ENCODE measurements around the gene ZSCAN10. TPM values are rescaled to one million over a fixed set of nuclear protein-coding genes. Genes with fewer than 3 reads are reported as not detected.

Gene ZSCAN10
- total RNA-seq, 8 experiments from 2014 or later = 0.17 to 0.71 (median 0.40) TPM; not detected in 2

DNA sequence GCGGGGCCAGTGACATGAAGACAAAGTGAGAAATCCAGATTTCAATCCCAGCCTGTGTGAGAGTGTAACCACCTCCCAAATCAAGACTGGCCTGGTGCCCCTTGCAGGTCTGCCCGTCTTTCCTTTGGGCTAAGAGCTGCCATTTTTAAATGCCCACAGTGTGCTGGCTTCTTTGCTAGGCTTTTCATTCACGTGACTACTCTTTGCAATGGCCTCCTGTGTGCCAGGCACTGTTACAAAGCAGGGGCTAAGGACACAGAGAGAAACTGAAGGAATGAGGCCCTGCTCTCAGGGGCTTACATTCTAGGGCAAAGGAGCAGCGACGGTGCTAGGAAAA lies 269 bp upstream of the ZSCAN10 start:
- Histone ChIP-seq H3K27ac (no peak overlapping the region), H3K4me1 (replicated peaks in 1 of 2) (peaks cover 18 to 24% of the 10 kb centered on the region in 2 donors), H3K4me3 (no peak overlapping the region)
- ATAC-seq (replicated peaks in 6 of 8) = no peak
- 13 to 100% (median 53%) methylated on average over 1 to 4 of the region's 5 CpGs; no CpG with 5 or more reads in 4 of the 10 experiments for WGBS, 10 experiments
- in situ Hi-C loops (cut with MboI; ENCODE audit: low pct_unique_long_range_greater_than_20kb in 2 of 9, low sequenced_read_pairs in 9 of 9, unreplicated experiment in 9 of 9) = no loop called here

DNA sequence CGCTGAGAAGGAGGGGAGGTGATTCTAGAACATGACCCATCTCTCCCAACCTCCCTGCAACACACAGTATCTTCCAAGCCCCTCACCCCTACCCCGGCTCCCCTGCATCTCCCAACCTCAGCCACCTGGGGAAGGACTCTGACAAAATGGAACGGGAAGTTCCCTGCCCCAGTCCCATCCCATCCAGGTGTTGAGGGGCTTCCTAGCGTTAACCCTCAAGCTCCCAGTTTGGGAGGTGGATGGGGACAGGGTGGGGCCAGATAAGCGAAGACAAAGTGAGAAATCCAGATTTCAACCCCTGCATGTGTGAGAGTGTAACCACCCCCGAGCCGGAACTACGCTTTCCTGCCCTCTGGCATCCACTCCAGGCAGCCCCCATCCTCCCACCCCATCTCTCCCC lies 1.8 kb downstream of the ZSCAN10 start:
- 33% methylated on average over 3 of the region's 8 CpGs; no CpG with 5 or more reads in 9 of the 10 experiments for WGBS, 10 experiments
- ATAC-seq (replicated peaks in 6 of 8) = no peak
- Histone ChIP-seq H3K4me3 (no peak overlapping the region), H3K27ac (no peak overlapping the region), H3K4me1 (replicated peaks in 1 of 2) (peaks cover 15 to 23% of the 10 kb centered on the region in 2 donors)
- in situ Hi-C loops (cut with MboI; ENCODE audit: low pct_unique_long_range_greater_than_20kb in 2 of 9, low sequenced_read_pairs in 9 of 9, unreplicated experiment in 9 of 9) = no loop called here

- WGBS, 10 experiments = 73 to 100% (median 92%) methylated on average over 2 to 3 of the region's 6 CpGs; no CpG with 5 or more reads in 5 of the 10 experiments
- Histone ChIP-seq H3K4me3 (no peak overlapping the region), H3K4me1 (replicated peaks in 1 of 2) (peaks cover 6 to 14% of the 10 kb centered on the region in 2 donors), H3K27ac (no peak overlapping the region)
- no peak for ATAC-seq (replicated peaks in 6 of 8)
- in situ Hi-C loops (cut with MboI; ENCODE audit: low pct_unique_long_range_greater_than_20kb in 2 of 9, low sequenced_read_pairs in 9 of 9, unreplicated experiment in 9 of 9) = no loop called here
These were observed 2.7 kb downstream of the ZSCAN10 start for GRCh38 chr16:3096362-3096761.

GRCh38 chr16:3095869-3096268 lies 3.2 kb downstream of the ZSCAN10 start:
- H3K4me3 ChIP-seq = no peak overlapping the region
- in situ Hi-C loops (cut with MboI; ENCODE audit: low pct_unique_long_range_greater_than_20kb in 2 of 9, low sequenced_read_pairs in 9 of 9, unreplicated experiment in 9 of 9) = no loop called here
- H3K4me1 ChIP-seq (replicated peaks in 1 of 2) = peaks cover 5 to 12% of the 10 kb centered on the region in 2 donors
- H3K27ac ChIP-seq = no peak overlapping the region
- WGBS, 10 experiments = 0 to 100% (median 72%) methylated on average over 1 to 4 of the region's 4 CpGs; no CpG with 5 or more reads in 4 of the 10 experiments
- peak in 3 of 8 experiments; percentile 4 to 14 (median 7) for ATAC-seq (replicated peaks in 6 of 8)

DNA sequence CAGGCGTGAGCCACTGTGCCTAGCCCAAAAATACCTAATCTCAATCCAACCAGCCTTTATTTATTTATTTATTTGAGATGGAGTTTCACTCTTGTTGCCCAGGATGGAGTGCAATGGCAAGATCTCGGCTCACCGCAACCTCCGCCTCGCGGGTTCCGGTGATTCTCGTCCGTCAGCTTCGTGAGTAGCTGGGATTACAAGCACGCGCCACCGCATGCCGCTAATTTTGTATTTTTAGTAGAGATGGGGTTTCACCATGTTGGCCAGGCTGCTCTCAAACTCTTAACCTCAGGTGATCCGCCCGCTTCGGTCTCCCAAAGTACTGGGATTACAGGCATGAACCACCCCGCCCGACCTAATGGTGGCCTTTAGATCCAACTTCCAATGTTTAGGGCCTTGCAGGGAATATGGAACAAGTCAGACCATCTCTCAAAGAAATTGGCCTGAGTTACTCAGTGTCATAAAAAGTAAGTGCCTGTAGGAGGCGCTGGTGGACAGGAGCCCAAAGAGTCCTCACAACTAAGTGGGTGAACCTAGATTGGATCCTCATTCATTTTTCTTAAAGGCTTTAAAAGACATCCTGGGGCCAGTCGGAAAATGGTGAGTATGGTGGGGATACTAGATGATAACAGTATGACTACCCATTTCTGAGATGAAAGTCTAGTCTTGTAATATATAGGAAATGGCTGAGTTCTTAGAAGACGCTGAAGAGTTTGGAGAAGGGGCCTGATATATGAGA lies 4.6 kb downstream of the ZSCAN10 start:
- H3K4me3 ChIP-seq = no peak overlapping the region
- peaks cover 0 to 3% of the 10 kb centered on the region in 2 donors for H3K4me1 ChIP-seq (replicated peaks in 1 of 2)
- WGBS, 10 experiments = 40 to 100% (median 86%) methylated on average over 1 to 21 of the region's 22 CpGs; no CpG with 5 or more reads in 2 of the 10 experiments
- peak in 2 of 8 experiments; percentile 14 to 54 for ATAC-seq (replicated peaks in 6 of 8)
- in situ Hi-C loops (cut with MboI; ENCODE audit: low pct_unique_long_range_greater_than_20kb in 2 of 9, low sequenced_read_pairs in 9 of 9, unreplicated experiment in 9 of 9) = no loop called here
- H3K27ac ChIP-seq = no peak overlapping the region

DNA sequence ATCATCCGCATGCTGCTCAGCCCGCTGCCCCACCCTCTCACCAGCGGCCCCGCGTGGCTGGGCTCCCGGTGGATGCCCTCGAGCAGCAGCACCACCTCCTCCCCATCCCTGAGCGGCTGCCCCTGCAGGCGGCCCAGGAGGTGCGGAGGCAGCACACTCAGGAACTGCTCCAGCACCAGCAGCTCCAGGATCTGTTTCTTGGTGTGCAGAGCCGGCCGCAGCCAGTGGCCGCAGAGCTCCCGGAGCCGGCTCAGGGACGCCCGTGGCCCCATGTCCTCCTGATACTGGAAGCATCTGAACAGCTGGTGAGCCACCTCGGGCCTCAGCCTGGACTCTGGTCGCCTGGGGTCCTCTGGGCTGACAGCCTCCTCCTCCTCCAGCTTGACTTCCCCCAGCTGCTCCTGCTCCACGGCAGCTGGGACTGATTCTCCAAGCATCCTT lies 6.6 kb downstream of the ZSCAN10 start:
- H3K4me3 ChIP-seq = no peak overlapping the region
- in situ Hi-C loops (cut with MboI; ENCODE audit: low pct_unique_long_range_greater_than_20kb in 2 of 9, low sequenced_read_pairs in 9 of 9, unreplicated experiment in 9 of 9) = no loop called here

GRCh38 chr16:3091551-3091950 lies 7.5 kb downstream of the ZSCAN10 start:
- no peak for ATAC-seq (replicated peaks in 6 of 8)
- 20 to 100% (median 81%) methylated on average over 1 to 4 of the region's 8 CpGs; no CpG with 5 or more reads in 2 of the 10 experiments for WGBS, 10 experiments
- Histone ChIP-seq H3K27ac (no peak overlapping the region), H3K4me1 (replicated peaks in 1 of 2) (peaks cover 0 to 17% of the 10 kb centered on the region in 2 donors), H3K4me3 (no peak overlapping the region)
- in situ Hi-C loops (cut with MboI; ENCODE audit: low pct_unique_long_range_greater_than_20kb in 2 of 9, low sequenced_read_pairs in 9 of 9, unreplicated experiment in 9 of 9) = no loop called here

More for the DNA sequence above, 6.6 kb downstream of the ZSCAN10 start:
- Histone ChIP-seq H3K27ac (no peak overlapping the region), H3K4me1 (replicated peaks in 1 of 2) (peaks cover 0 to 8% of the 10 kb centered on the region in 2 donors)
- peak in 1 of 8 experiments; percentile 12 for ATAC-seq (replicated peaks in 6 of 8)
- WGBS, 10 experiments = 71 to 79% methylated on average over 9 to 10 of the region's 20 CpGs; no CpG with 5 or more reads in 8 of the 10 experiments

DNA sequence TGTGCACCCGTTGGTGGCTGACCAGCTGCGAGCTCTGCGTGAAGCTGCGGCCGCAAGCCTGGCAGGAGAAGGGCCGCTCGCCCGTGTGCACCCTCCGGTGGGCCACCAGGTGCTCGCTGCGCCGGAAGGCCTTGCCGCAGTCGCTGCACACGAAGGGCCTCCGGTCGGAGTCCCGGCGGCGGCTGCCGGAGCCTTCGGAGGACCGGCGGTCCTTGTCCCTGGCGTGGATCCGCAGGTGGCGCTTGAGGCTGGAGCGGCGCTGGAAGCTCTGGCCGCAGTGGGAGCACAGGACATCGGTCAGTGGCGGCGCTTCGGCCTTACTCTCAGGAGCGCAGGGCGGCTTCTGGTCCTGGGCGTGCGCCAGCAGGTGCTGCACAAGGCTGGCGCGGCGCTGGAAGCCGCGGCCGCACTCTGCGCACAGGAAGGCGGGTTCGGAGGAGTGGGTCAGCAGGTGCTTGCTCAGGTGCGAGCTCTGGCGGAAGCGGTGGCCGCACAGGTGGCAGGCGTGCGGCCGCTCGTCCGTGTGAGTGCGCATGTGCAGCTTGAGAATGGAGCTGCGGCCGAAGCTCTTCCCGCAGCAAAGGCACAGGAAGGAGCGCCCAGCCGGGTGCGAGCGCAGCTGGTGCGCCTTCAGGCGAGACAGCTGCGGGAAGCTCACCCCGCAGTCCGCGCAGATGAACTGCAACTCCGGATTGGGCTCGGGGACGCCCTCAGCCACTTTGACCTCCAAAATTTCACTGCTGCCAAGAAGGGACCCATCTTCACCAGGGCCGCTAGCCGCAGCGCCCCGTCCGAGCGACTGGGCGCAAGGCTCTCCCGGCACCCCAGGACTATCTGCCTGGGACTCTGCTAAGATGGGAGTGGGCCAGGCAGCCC lies 9.1 kb downstream of the ZSCAN10 start:
- 89 to 98% (median 94%) methylated on average over 3 to 32 of the region's 81 CpGs; no CpG with 5 or more reads in 5 of the 10 experiments for WGBS, 10 experiments
- no peak for ATAC-seq (replicated peaks in 6 of 8)
- no peak overlapping the region for H3K27ac ChIP-seq
- peaks cover 0 to 19% of the 10 kb centered on the region in 2 donors for H3K4me1 ChIP-seq (replicated peaks in 1 of 2)
- no peak overlapping the region for H3K4me3 ChIP-seq
- in situ Hi-C loops (cut with MboI; ENCODE audit: low pct_unique_long_range_greater_than_20kb in 2 of 9, low sequenced_read_pairs in 9 of 9, unreplicated experiment in 9 of 9) = no loop called here

- H3K27ac ChIP-seq = no peak overlapping the region
These were observed 10.0 kb downstream of the ZSCAN10 start for GRCh38 chr16:3088925-3089716.

DNA sequence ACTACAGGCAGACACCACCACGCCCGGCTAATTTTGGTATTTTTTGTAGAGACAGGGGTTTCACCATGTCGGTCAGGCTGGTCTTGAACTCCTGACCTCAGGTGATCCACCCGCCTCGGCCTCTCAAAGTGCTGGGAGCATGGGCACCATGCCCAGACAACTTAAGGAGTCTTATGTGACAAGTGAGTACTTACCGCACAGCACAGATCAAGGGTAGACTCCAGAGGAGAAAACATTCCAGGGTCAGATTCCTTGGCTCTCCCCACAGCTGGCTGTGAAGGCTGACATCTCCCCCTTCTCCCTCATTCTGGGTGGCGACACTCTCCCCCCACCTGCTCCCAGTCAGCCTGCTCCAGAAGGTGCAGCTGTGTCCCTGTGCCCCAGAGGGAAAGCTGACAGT lies 10.6 kb downstream of the ZSCAN10 start:
- Histone ChIP-seq H3K4me3 (no peak overlapping the region), H3K4me1 (replicated peaks in 1 of 2) (peaks cover 0 to 19% of the 10 kb centered on the region in 2 donors), H3K27ac (no peak overlapping the region)
- no peak for ATAC-seq (replicated peaks in 6 of 8)
- 80 to 100% (median 100%) methylated on average over 1 to 4 of the region's 7 CpGs; no CpG with 5 or more reads in 5 of the 10 experiments for WGBS, 10 experiments
- in situ Hi-C loops (cut with MboI; ENCODE audit: low pct_unique_long_range_greater_than_20kb in 2 of 9, low sequenced_read_pairs in 9 of 9, unreplicated experiment in 9 of 9) = no loop called here

More at GRCh38 chr16:3088925-3089716, 10.0 kb downstream of the ZSCAN10 start:
- Histone ChIP-seq H3K4me3 (no peak overlapping the region), H3K4me1 (replicated peaks in 1 of 2) (peaks cover 0 to 19% of the 10 kb centered on the region in 2 donors)
- 82 to 100% (median 97%) methylated on average over 3 to 17 of the region's 71 CpGs; no CpG with 5 or more reads in 5 of the 10 experiments for WGBS, 10 experiments
- ATAC-seq (replicated peaks in 6 of 8) = no peak
- in situ Hi-C loops (cut with MboI; ENCODE audit: low pct_unique_long_range_greater_than_20kb in 2 of 9, low sequenced_read_pairs in 9 of 9, unreplicated experiment in 9 of 9) = no loop called here

- H3K27ac ChIP-seq = peak overlapping the region in 1 of 2 donors; percentile 63
- peaks cover 0 to 19% of the 10 kb centered on the region in 2 donors for H3K4me1 ChIP-seq (replicated peaks in 1 of 2)
- in situ Hi-C loops (cut with MboI; ENCODE audit: low pct_unique_long_range_greater_than_20kb in 2 of 9, low sequenced_read_pairs in 9 of 9, unreplicated experiment in 9 of 9) = no loop called here
- H3K4me3 ChIP-seq = no peak overlapping the region
- ATAC-seq (replicated peaks in 6 of 8) = peak; percentile 59 to 99 (median 95)
- WGBS, 10 experiments = 17 to 86% (median 37%) methylated on average over 1 to 8 of the region's 18 CpGs; no CpG with 5 or more reads in 2 of the 10 experiments
These were observed 11.6 kb downstream of the ZSCAN10 start for GRCh38 chr16:3087243-3088235.
